Hepatocyte (in vitro differentiated cells): ENCODE data around the gene MB21D2.

Experiments used
- CTCF ChIP-seq: fragments of 200-600 bp; sonication (generic); IDR thresholded peaks from 2 replicates; pipeline ENCODE4 v1.5.1; 2016; ENCODE audit warnings: antibody characterized with exemption, mild to moderate bottlenecking; ENCODE audit not compliant: poor library complexity
- EZH2 ChIP-seq: fragments of 200-600 bp; sonication (generic); IDR thresholded peaks from 2 replicates; pipeline ENCODE4 v1.6.1; 2016; ENCODE audit warnings: antibody characterized with exemption, mild to moderate bottlenecking, borderline replicate concordance

- TF ChIP-seq CTCF (no peak), EZH2 (no peak)
These were observed 166.5 kb downstream of the MB21D2 start for GRCh38 chr3:192751148-192751547.
